Activated CD4-positive, alpha-beta T cell treated with anti-CD3 and anti-CD28 coated beads, Interleukin-2, amount 50 U/mL, for 16 hours (primary cell): Measurements from ENCODE around the gene REXO2.

Source experiments
- DNase-seq: peaks from one replicate; pipeline ENCODE4 v3.0.0-alpha.2; 2020

Gene REXO2

GRCh38 chr11:114439229-114440120 is at the start of gene REXO2:
Gene REXO2 (plus strand): TSS chr11:114439467. CDS start chr11:114439529, 62 bp downstream.
- DNase-seq = peak; percentile 96

DNA sequence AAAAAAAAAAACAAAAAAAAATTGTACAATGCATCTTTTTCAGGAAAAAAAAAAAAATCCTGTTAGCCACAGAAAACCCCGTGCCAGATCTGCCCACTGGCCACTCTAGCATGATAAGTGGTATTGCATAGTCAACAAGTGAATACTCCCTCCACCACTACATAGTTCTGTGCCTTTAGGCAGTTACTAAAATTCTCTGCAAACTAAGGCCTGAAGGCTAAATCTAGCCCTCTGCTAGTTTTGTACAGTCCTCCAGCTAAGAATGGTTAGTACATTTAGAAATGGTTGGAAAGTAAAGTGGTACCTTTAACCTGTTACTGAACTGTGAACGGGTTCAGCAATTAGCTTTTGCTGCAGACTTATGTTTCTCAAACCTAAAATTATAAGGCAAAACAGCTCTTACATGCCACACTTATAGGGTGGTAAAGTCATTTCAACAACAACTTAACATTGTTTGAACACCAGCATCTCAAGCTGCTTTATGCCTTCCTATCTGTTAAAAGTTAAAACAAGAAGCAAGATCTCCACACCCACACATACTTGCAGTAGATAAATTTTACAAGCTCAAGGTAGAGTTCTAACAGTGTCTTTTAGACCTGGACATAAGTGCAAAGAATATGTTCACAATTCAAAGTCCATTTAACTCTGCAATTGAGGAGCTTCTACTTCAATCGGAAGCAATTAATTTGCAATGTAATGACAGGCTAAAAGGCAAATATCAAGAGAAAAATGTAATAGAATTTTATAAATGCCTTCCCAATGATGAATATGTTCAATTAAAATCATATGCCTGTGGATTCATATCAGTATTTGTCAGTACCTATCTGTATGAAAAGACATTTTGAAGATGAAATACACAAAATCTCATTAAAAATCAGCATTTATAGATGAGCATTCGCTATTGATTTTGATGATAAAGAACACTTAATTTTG is 46.3 kb upstream of the REXO2 start:
- DNase-seq = no peak

DNA sequence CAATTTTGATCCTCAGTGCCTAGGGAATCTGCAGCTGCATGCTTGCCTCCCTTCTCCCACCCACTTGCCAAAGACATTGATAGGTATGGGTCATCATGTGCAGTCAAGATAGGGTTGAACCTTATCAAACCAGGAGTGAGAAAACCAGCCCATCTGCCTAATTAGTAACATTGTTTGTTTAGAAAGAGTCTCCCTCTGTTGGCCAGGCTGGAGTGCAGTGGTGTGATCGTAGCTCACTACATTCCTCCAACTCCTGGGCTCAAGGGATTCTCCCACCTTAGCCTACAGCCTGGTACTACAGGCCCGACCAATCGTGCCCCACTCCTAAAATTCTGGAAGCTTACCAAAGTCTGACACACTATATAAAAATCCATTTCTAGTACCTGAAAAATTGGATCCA is 43.5 kb upstream of the REXO2 start:
- no peak for DNase-seq

GRCh38 chr11:114396916-114397315 is 42.4 kb upstream of the REXO2 start:
- DNase-seq = no peak

DNA sequence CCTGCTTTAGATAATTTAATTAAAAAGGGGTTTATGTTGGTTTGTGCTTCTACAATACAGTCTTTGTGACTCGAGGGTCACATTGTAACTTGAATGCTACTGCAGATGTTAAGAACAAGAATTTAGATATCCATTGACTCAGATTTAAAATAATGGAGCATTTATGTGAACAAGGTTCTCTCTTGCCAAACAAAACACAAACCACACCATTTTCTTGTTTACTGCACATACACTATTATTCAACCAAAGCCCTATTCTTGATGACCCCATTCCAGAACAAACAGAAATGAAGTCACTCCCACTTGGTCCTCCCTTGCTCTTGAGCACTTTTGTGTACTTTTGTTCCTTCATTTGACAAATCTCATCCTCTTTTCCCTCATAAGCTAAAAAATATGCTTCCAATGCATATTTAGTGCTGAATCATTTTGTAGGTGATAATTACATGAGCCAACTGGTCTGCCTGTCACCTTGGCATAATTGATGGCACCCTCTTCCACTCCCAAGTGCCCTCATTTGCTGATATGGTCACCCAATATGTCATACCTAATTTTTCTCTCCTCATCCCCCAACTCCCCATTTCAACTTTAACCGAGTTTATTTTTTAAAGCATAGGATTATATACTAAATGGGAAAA is 41.8 kb upstream of the REXO2 start:
- no peak for DNase-seq

DNA sequence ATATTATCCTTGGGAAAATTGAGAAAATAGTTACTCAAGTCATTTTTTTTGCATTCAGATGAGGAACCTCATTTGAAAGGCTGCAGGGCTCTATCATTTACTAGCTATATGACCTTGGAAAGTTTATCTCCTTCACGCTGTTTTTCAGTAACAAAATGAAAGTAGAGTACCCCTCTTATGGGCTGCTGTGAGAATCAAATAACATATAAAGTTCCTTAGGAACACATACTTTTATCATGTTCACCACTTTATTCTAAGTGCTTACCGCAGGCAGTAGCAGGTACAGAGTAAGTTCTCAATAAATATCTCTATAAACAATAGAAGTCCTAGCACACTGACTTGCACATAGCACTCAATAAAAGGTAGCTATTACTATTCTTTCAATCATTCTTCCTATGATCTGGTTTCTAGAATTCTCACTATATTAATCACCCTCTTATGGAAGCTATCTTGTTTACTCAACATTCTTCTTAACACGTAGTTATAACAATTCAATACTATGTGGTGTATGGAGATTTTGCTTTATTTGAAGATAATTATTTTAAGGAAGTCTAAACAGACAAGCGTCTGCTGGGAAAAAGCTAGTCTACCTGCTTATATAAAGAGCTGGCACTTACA is 40.9 kb upstream of the REXO2 start:
- no peak for DNase-seq

DNA sequence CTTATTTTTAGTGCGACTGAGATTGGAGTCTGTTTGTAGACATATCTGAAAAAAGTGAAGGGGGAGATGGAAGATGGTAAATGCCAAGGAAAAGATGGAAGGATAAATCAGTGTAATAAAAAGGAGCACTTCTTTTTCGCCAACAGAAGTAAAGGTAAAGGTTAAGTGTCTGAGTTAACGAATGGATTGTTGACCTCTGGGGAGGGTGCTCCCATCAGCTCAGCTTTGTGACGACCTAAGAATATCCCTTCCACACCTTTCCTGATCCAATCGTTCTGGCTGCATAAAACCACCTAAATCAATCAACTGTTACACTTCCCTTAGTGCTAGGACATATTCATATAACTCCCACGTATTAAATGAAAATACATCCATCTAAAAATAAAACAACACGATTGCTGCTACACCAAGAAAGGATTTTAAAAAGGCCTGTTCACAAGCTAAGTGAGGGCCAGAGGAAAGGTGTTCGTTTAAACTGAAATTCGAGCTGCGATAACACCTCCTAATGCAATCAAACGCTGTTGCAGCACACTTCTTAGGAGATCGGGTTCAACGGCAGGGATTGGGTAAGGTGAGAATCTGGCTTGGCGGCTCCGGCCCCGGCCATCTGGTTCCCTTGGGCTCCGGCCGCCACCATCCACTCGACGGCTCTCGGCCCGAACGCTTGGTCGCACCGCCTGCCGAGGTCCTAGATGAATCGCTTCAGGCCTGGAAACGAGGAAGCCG is 39.6 kb upstream of the REXO2 start:
- DNase-seq = no peak

GRCh38 chr11:114400216-114400914 is 38.9 kb upstream of the REXO2 start, which contains the start of the genes C11orf71 and RBM7:
Gene C11orf71 (minus strand): TSS chr11:114400511. CDS start chr11:114400331, 180 bp downstream.
Gene RBM7 (plus strand): TSS chr11:114400666. CDS start chr11:114400672, 6 bp downstream.
- DNase-seq = peak; percentile 98

DNA sequence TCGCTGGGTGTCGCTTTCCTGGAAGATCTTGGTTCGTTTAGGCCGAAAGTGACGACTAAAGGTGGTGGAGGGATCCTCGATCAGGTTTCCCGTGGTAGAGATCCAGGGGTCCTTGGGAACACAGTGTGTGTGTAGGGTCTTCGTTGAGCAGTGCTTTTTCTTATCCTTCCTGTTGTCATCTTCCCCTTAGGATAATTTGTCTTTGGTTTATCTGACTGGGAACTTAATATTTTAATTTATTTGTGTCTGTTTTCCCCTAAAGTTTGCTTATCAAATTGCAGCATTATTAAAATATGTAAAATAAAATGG is 38.4 kb upstream of the REXO2 start:
- no peak for DNase-seq

GRCh38 chr11:114401311-114401710 is 38.0 kb upstream of the REXO2 start:
- DNase-seq = no peak

GRCh38 chr11:114412946-114413345 is 26.3 kb upstream of the REXO2 start:
- no peak for DNase-seq

DNA sequence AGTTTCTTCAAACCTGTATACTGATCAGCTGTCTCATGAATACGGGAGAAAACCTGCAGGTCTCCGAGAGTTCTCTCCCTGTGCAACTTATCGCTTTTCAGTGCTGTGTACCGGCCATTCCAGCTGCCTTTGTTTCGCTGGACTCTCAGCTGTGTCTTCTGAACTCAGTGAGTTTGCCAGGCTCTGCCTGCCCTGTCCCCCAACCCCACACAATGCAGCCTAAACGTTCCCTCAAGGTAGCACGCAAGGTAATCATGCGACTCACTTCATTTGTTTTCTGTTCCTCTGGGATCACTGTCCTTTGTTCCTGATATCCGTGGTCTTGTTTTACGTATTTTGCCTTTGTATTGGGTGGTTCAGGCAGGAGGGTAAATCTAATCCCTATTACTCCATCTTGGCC is 25.3 kb upstream of the REXO2 start:
- no peak for DNase-seq

DNA sequence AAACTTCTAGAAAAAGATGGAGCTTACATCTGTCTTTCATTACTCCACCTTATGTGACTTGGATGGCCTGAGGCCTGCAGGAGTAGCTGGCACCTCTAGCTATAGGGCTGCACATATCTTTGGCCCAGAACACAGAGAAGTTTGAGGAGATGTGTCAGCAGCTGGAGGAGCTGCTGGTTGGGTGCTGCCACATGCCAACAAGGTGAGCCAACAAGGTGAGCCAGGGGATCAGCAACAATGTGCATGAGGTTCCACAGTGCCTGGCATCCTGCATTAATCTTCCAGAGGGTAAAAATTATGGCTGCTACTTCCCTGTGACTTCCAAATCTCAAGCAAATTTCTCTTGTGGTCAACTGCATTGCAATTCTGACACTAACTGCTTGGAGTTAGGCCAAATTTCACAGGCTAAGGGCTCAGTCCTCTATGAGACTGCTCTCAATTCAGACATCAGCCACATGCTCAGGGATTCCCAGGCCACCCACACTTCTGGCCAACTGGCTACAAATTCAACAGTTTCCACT is 22.8 kb upstream of the REXO2 start:
- DNase-seq = no peak

DNA sequence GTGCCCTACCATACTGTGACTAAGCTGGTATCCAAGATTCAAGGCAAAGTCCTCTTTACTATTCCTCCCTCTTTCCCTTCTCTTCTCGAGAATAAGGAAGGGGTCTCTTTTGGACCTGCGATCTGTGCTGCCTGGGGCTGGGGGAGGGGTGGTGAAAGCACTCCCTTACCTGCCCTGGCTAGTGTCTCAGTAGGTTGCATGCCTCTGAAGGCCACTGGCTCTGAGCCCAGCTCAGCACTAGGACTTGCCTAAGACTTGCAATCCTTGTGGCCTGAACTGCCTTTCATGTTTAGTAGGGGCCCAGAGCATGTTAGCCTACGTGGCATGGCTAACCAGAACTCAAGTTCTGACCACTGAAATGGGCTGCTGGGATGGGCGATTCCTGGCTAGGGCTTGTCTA is 13.0 kb upstream of the REXO2 start:
- no peak for DNase-seq

DNA sequence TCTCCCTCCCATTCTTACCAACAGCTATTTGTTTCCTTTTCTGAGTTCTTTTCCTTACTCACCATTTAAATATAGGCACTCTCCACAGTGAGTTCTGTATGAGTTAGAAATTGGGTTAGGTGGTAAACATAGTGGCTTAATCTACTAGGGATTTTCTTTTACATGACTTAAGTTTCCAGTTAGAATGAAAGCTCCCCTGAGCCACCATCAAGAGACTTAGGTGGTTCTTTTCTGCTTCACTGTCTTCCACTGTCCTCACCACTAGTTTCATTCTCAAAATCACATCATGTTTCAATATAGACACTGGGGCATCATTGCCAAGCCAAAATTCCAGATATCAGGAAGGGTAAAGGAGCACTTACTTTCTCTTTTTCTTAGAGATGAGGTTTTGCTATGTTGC is 9.0 kb upstream of the REXO2 start:
- DNase-seq = no peak

GRCh38 chr11:114432893-114433292 is 6.4 kb upstream of the REXO2 start:
- DNase-seq = no peak

DNA sequence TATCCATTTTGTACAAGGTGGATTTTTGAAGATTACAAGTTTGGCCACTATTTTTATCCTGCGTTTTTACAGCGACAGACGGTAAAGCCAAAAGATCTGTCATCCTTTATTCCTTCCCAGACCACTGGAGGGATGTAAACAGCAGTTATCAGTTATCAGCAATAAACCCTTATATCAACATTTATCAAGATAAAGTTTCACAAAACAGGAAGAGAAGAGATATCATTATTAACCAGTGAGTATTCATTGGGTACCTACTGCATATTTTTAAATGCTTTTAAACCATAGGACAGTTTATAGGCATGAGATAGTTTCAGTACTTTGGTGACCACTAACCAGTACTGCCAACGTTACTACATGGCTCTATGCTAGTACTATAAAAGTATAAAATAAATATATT is 5.9 kb upstream of the REXO2 start:
- DNase-seq = no peak

GRCh38 chr11:114438303-114438702 is 964 bp upstream of the REXO2 start:
- DNase-seq = no peak

- no peak for DNase-seq
Measured at GRCh38 chr11:114440121-114440860, 1.0 kb downstream of the REXO2 start.

- no peak for DNase-seq
Measured at GRCh38 chr11:114440971-114441763, 1.9 kb downstream of the REXO2 start.
